HEK293 (cell line): Measurements from ENCODE around the gene PLS3.

Experiments used
- CTCF ChIA-PET: fragments of 350-600 bp; formaldehyde crosslinking; extraction: SDS; loops from one replicate; lab custom pipeline; 2021; ENCODE audit warnings: antibody characterized with exemption; lab: Yijun Ruan, JAX
- POLR2A ChIA-PET: fragments of 300-600 bp; formaldehyde crosslinking; extraction: SDS; loops from one replicate; lab custom pipeline; 2020; ENCODE audit warnings: antibody characterized with exemption, inconsistent platforms; lab: Yijun Ruan, JAX
- H3K27ac ChIP-seq: fragments of 200-500 bp; sonication (Bioruptor generic); 2 replicates; pipeline ENCODE4 v1.5.1; 2014; ENCODE audit warnings: low read depth, low read length, control low read depth, inconsistent platforms; ENCODE audit errors: extremely low read depth
- H3K36me3 ChIP-seq, 2 experiments: fragments of 200-500 bp in 1 of 2; sonication (Bioruptor generic) in 1 of 2; 1 replicate in 1 of 2; 2 replicates in 1 of 2; pipeline ENCODE4 v1.5.1; 2014 to 2017; ENCODE audit warnings: inconsistent platforms in 2 of 2, low read length in 2 of 2; ENCODE audit not compliant: control insufficient read depth in 2 of 2, insufficient read depth in 1 of 2
- H3K4me1 ChIP-seq: fragments of 200-500 bp; sonication (Bioruptor generic); 2 replicates; pipeline ENCODE4 v1.5.1; 2014; ENCODE audit warnings: mild to moderate bottlenecking, low read length, inconsistent platforms; ENCODE audit not compliant: control insufficient read depth, insufficient read depth
- H3K4me3 ChIP-seq: 2 replicates; pipeline ENCODE4 v1.5.1; 2011; ENCODE audit warnings: low read depth, mild to moderate bottlenecking, control low read depth, low read length, moderate library complexity
- H3K9me3 ChIP-seq: fragments of 200-500 bp; sonication (Bioruptor generic); 2 replicates; pipeline ENCODE4 v1.5.1; 2014; ENCODE audit warnings: low read depth, low read length, inconsistent platforms; ENCODE audit not compliant: control insufficient read depth, insufficient read depth
- BCL11B ChIP-seq: fragments of 450-650 bp; formaldehyde crosslinking; IDR thresholded peaks from 2 replicates; pipeline ENCODE4 v1.5.1; 2016; ENCODE audit warnings: low read depth, missing biosample characterization, missing genetic modification characterization
- GFI1B ChIP-seq: fragments of 450-650 bp; formaldehyde crosslinking; IDR thresholded peaks from 2 replicates; pipeline ENCODE4 v1.5.1; 2016; ENCODE audit warnings: missing biosample characterization, missing genetic modification characterization
- KLF1 ChIP-seq: fragments of 450-650 bp; formaldehyde crosslinking; IDR thresholded peaks from 2 replicates; pipeline ENCODE4 v1.5.1; 2016; ENCODE audit warnings: missing biosample characterization, missing genetic modification characterization
- OSR2 ChIP-seq: fragments of 450-650 bp; formaldehyde crosslinking; IDR thresholded peaks from 2 replicates; pipeline ENCODE4 v1.5.1; 2016; ENCODE audit warnings: missing biosample characterization, missing genetic modification characterization
- PRDM6 ChIP-seq: fragments of 450-650 bp; formaldehyde crosslinking; IDR thresholded peaks from 2 replicates; pipeline ENCODE4 v1.5.1; 2017; ENCODE audit warnings: missing biosample characterization, missing genetic modification characterization
- WT1 ChIP-seq: fragments of 450-650 bp; formaldehyde crosslinking; IDR thresholded peaks from 2 replicates; pipeline ENCODE4 v1.5.1; 2016; ENCODE audit warnings: missing biosample characterization, missing genetic modification characterization
- ZBTB17 ChIP-seq: fragments of 450-650 bp; formaldehyde crosslinking; IDR thresholded peaks from 2 replicates; pipeline ENCODE4 v1.5.1; 2016; ENCODE audit warnings: missing biosample characterization, missing genetic modification characterization
- ZBTB6 ChIP-seq: fragments of 450-650 bp; formaldehyde crosslinking; IDR thresholded peaks from 2 replicates; pipeline ENCODE4 v1.5.1; 2017; ENCODE audit warnings: missing biosample characterization, missing genetic modification characterization
- ZNF16 ChIP-seq: fragments of 450-650 bp; formaldehyde crosslinking; IDR thresholded peaks from 2 replicates; pipeline ENCODE4 v1.5.1; 2016; ENCODE audit warnings: low read depth, missing biosample characterization, missing genetic modification characterization
- ZNF169 ChIP-seq: fragments of 450-650 bp; formaldehyde crosslinking; IDR thresholded peaks from 2 replicates; pipeline ENCODE4 v1.5.1; 2016; ENCODE audit warnings: missing biosample characterization, missing genetic modification characterization
- ZNF184 ChIP-seq: fragments of 450-650 bp; IDR thresholded peaks from 2 replicates; pipeline ENCODE4 v1.5.1; 2018; ENCODE audit warnings: missing biosample characterization, mild to moderate bottlenecking, missing genetic modification characterization
- ZNF239 ChIP-seq: fragments of 450-650 bp; formaldehyde crosslinking; IDR thresholded peaks from 2 replicates; pipeline ENCODE4 v1.5.1; 2016; ENCODE audit warnings: missing biosample characterization, missing genetic modification characterization
- ZNF274 ChIP-seq, 2 experiments: fragments of 200-500 bp in 1 of 2; fragments of 450-650 bp in 1 of 2; sonication (Bioruptor generic) in 1 of 2; formaldehyde crosslinking in 1 of 2; IDR thresholded peaks; 2 replicates each; pipeline versions ENCODE4 v1.5.1 to v1.6.1; 2014 to 2016; ENCODE audit warnings: borderline replicate concordance in 1 of 2, inconsistent platforms in 1 of 2, low read length in 1 of 2, missing biosample characterization in 1 of 2, missing genetic modification characterization in 1 of 2
- ZNF292 ChIP-seq: fragments of 450-650 bp; formaldehyde crosslinking; IDR thresholded peaks from 2 replicates; pipeline ENCODE4 v1.5.1; 2016; ENCODE audit warnings: low read depth, missing biosample characterization, missing genetic modification characterization, borderline replicate concordance
- ZNF302 ChIP-seq: fragments of 450-650 bp; formaldehyde crosslinking; IDR thresholded peaks from 2 replicates; pipeline ENCODE4 v1.5.1; 2016; ENCODE audit warnings: missing biosample characterization, missing genetic modification characterization, low read depth
- ZNF366 ChIP-seq: fragments of 450-650 bp; formaldehyde crosslinking; conservative IDR thresholded peaks from 2 replicates; pipeline ENCODE4 v1.5.1; 2016; ENCODE audit warnings: missing biosample characterization, missing genetic modification characterization
- ZNF37A ChIP-seq: fragments of 450-650 bp; IDR thresholded peaks from 2 replicates; pipeline ENCODE4 v1.5.1; 2018; ENCODE audit warnings: missing biosample characterization, missing genetic modification characterization
- ZNF404 ChIP-seq: fragments of 450-650 bp; formaldehyde crosslinking; IDR thresholded peaks from 2 replicates; pipeline ENCODE4 v1.5.1; 2017; ENCODE audit warnings: missing biosample characterization, missing genetic modification characterization
- ZNF416 ChIP-seq: fragments of 450-650 bp; formaldehyde crosslinking; IDR thresholded peaks from 2 replicates; pipeline ENCODE4 v1.5.1; 2016; ENCODE audit warnings: missing biosample characterization, missing genetic modification characterization
- ZNF48 ChIP-seq: fragments of 450-650 bp; formaldehyde crosslinking; IDR thresholded peaks from 2 replicates; pipeline ENCODE4 v1.5.1; 2016; ENCODE audit warnings: missing biosample characterization, missing genetic modification characterization
- ZNF571 ChIP-seq: fragments of 450-650 bp; formaldehyde crosslinking; IDR thresholded peaks from 2 replicates; pipeline ENCODE4 v1.5.0; 2017; ENCODE audit warnings: missing biosample characterization, missing genetic modification characterization
- ZNF677 ChIP-seq: fragments of 450-650 bp; IDR thresholded peaks from 2 replicates; pipeline ENCODE4 v1.5.0; 2018; ENCODE audit warnings: missing biosample characterization, mild to moderate bottlenecking, missing genetic modification characterization, moderate library complexity
- ZNF777 ChIP-seq: fragments of 450-650 bp; formaldehyde crosslinking; IDR thresholded peaks from 2 replicates; pipeline ENCODE4 v1.5.1; 2017; ENCODE audit warnings: missing biosample characterization, missing genetic modification characterization, borderline replicate concordance
- ZSCAN5A ChIP-seq: fragments of 450-650 bp; formaldehyde crosslinking; IDR thresholded peaks from 2 replicates; pipeline ENCODE4 v1.5.1; 2016; ENCODE audit warnings: missing biosample characterization, missing genetic modification characterization
- ZXDB ChIP-seq: fragments of 450-650 bp; formaldehyde crosslinking; IDR thresholded peaks from 2 replicates; pipeline ENCODE4 v1.5.1; 2016; ENCODE audit warnings: missing biosample characterization, missing genetic modification characterization

Gene PLS3

GRCh38 chrX:115518113-115518512 is 42.9 kb upstream of the PLS3 start:
- POLR2A ChIA-PET, result no interaction called here
- H3K4me1 ChIP-seq, result no peaks in the 10 kb centered on the region
- TF ChIP-seq ZNF677 (tag by site-specific recombination), result no peak
- TF ChIP-seq GFI1B (tag by site-specific recombination), result no peak
- no peak for TF ChIP-seq ZNF184
- TF ChIP-seq ZNF366 (tag by site-specific recombination), result no peak
- no peak for TF ChIP-seq WT1 (tag by site-specific recombination)
- TF ChIP-seq ZNF239 (tag by site-specific recombination), result no peak
- no peak for TF ChIP-seq ZNF404 (tag by site-specific recombination)
- TF ChIP-seq ZNF37A (tag by site-specific recombination), result no peak
- no peak for TF ChIP-seq OSR2 (tag by site-specific recombination)
- TF ChIP-seq ZNF302 (tag by site-specific recombination), result no peak
- TF ChIP-seq ZNF571 (tag by site-specific recombination), result no peak
- TF ChIP-seq ZXDB (tag by site-specific recombination), result no peak
- no peak for TF ChIP-seq ZNF169
- no peak for TF ChIP-seq ZNF16
- TF ChIP-seq ZSCAN5A (tag by site-specific recombination), result no peak
- TF ChIP-seq ZNF292 (tag by site-specific recombination), result no peak
- no peak for TF ChIP-seq ZNF274 (IDR thresholded peaks at IDR 0.05; ENCODE audit: low read length)
- no peak for TF ChIP-seq ZNF274 (tag by site-specific recombination; IDR thresholded peaks at IDR 0.05; ENCODE audit: borderline replicate concordance)
- TF ChIP-seq ZNF777 (tag by site-specific recombination), result no peak
- no peak overlapping the region for H3K4me3 ChIP-seq
- no peaks in the 10 kb centered on the region for H3K36me3 ChIP-seq
- CTCF ChIA-PET, result no interaction called here
- no peak overlapping the region for H3K27ac ChIP-seq
- H3K9me3 ChIP-seq, result no peaks in the 10 kb centered on the region; the same call in 1 of the 2 replicates

GRCh38 chrX:115521741-115522140 is 39.2 kb upstream of the PLS3 start:
- ChIA-PET POLR2A (no interaction called here), CTCF (no interaction called here)
- H3K4me3 ChIP-seq, result no peak overlapping the region
- TF ChIP-seq ZNF416 (tag by site-specific recombination) (no peak), BCL11B (tag by site-specific recombination) (no peak), ZNF48 (no peak), KLF1 (no peak)
- H3K4me1 ChIP-seq, result no peaks in the 10 kb centered on the region
- no peak overlapping the region for H3K27ac ChIP-seq
- no peaks in the 10 kb centered on the region for H3K9me3 ChIP-seq
- no peaks in the 10 kb centered on the region for H3K36me3 ChIP-seq

- ChIA-PET POLR2A (interaction anchor here (0.7 kb wide), 1 partner anchor 38 kb away, joined by 3 read pairs; the partner anchor contains the start of gene PLS3), CTCF (no interaction called here)
These were observed 38.0 kb upstream of the PLS3 start for GRCh38 chrX:115522952-115523351.

More at GRCh38 chrX:115522952-115523351, 38.0 kb upstream of the PLS3 start:
- no peaks in the 10 kb centered on the region for H3K9me3 ChIP-seq
- TF ChIP-seq ZBTB17 (tag by site-specific recombination), result no peak
- TF ChIP-seq PRDM6 (tag by site-specific recombination), result peak; percentile 65; the same call in 1 of the 2 replicates
- no peak for TF ChIP-seq ZBTB6 (tag by site-specific recombination)
- no peak overlapping the region for H3K4me3 ChIP-seq
- H3K4me1 ChIP-seq, result no peaks in the 10 kb centered on the region
- H3K27ac ChIP-seq, result no peak overlapping the region
- H3K36me3 ChIP-seq, result no peaks in the 10 kb centered on the region
